PFSK-1 (cell line): ENCODE results near the gene LSMEM2.

Experiments
- FOXP2 ChIP-seq: optimal IDR thresholded peaks from 2 replicates; pipeline ENCODE3; 2011; ENCODE audit warnings: borderline replicate concordance, control low read depth, inconsistent platforms; ENCODE audit not compliant: insufficient read depth; ENCODE audit errors: extremely low read length, extremely low read depth
- POLR2AphosphoS5 ChIP-seq: IDR thresholded peaks from 2 replicates; pipeline ENCODE4 v1.6.1; 2012; ENCODE audit warnings: low read depth, mild to moderate bottlenecking, control low read depth, low read length, moderate library complexity
- SIN3A ChIP-seq: IDR thresholded peaks from 2 replicates; pipeline ENCODE4 v1.6.1; 2012; ENCODE audit warnings: mild to moderate bottlenecking, low read length, moderate library complexity, borderline replicate concordance; ENCODE audit not compliant: insufficient read depth
- TAF1 ChIP-seq: IDR thresholded peaks from 2 replicates; pipeline ENCODE4 v1.6.1; 2012; ENCODE audit warnings: low read length, control low read depth, borderline replicate concordance; ENCODE audit not compliant: insufficient read depth
- TF ChIP-seq, protein P1 (sequence below), 2 experiments: IDR thresholded peaks; 2 replicates each; pipeline versions ENCODE4 v1.6.1 to v1.8.0; 2011 to 2012; ENCODE audit warnings: low read depth in 2 of 2, low read length in 2 of 2, control low read depth in 1 of 2, inconsistent platforms in 1 of 2, mild to moderate bottlenecking in 1 of 2, moderate library complexity in 1 of 2; ENCODE audit not compliant: insufficient read depth in 1 of 2

Gene LSMEM2

DNA sequence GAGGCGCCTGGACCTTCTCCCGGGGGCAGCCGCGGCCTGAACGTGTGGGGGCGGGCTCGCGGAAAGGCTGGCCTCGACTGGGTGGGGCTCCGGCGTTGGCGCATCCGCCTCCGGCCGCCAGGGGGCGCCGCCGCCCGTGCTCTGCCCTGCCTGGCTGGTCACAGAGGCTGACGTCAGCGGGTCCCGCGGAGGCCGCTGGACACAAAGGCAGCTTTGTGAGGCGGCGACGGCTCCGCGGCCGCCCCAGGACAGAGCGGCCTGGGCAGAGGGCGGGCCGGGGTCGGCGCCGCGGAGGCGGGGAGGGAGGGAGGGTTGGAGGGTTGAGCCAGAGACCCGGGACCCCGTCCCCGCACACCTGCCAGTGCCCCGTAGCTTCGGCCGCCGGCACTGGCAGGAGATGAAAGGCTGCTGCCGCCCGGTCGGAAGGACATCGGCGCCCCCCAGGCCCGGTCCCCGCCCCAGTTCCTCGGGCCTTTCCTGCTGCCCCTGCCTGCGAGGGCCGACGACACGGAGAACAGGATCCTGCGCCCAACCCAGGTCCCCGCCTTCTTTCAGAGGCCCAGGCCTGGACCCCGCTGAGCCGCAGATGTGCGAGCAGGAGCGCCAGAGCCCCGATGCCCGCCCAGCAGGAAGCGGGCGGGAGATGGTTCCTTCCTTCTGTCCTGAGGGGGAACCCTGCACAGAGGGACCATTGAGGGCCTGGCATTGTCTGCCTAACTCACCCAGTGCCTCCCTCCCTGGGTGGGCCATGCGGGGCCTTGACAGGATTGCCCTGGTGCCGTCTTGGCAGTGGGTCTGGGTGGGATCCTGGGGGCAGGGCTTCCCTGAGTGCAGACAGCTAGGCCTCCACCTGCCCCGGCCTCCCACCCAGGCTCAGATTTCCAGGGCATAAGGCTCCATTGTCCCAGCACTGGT is 18.6 kb upstream of the LSMEM2 start:
- TF ChIP-seq POLR2AphosphoS5, result peak; percentile 68
- TF ChIP-seq, protein P1, sequence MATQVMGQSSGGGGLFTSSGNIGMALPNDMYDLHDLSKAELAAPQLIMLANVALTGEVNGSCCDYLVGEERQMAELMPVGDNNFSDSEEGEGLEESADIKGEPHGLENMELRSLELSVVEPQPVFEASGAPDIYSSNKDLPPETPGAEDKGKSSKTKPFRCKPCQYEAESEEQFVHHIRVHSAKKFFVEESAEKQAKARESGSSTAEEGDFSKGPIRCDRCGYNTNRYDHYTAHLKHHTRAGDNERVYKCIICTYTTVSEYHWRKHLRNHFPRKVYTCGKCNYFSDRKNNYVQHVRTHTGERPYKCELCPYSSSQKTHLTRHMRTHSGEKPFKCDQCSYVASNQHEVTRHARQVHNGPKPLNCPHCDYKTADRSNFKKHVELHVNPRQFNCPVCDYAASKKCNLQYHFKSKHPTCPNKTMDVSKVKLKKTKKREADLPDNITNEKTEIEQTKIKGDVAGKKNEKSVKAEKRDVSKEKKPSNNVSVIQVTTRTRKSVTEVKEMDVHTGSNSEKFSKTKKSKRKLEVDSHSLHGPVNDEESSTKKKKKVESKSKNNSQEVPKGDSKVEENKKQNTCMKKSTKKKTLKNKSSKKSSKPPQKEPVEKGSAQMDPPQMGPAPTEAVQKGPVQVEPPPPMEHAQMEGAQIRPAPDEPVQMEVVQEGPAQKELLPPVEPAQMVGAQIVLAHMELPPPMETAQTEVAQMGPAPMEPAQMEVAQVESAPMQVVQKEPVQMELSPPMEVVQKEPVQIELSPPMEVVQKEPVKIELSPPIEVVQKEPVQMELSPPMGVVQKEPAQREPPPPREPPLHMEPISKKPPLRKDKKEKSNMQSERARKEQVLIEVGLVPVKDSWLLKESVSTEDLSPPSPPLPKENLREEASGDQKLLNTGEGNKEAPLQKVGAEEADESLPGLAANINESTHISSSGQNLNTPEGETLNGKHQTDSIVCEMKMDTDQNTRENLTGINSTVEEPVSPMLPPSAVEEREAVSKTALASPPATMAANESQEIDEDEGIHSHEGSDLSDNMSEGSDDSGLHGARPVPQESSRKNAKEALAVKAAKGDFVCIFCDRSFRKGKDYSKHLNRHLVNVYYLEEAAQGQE (IDR thresholded peaks at IDR 0.05; ENCODE audit: insufficient read depth in 1 of 2, low read depth in 2 of 2, low read length in 2 of 2), result no peak
- TF ChIP-seq FOXP2, result no peak

DNA sequence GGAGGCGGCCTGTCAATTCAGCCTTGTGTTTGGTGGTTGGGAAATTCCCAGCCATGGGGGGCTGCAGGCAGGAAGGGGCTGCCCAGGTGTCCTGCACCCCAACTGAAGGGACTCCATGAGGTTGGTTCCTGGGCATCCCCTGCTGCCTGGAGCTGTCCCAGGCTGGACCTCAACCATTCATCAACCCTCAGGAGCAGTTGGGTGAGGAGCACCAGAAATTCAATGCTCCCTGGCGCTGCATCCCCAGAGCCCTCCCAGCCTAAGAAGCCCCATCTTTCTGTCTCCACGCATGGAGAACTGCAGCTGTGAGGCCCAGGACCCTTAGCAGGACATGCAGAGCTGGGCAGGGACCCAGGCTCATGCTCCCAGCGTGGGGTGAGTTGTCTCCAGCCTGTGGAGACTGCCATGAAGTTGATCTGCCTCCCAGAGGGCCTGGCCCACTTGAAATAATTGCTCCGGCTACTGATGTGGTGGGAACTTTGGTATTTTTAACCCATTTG is 17.9 kb upstream of the LSMEM2 start:
- TF ChIP-seq, protein P1 (IDR thresholded peaks at IDR 0.05; ENCODE audit: insufficient read depth in 1 of 2, low read depth in 2 of 2, low read length in 2 of 2), result no peak
- TF ChIP-seq POLR2AphosphoS5 (no peak), TAF1 (no peak), FOXP2 (no peak), SIN3A (no peak)

DNA sequence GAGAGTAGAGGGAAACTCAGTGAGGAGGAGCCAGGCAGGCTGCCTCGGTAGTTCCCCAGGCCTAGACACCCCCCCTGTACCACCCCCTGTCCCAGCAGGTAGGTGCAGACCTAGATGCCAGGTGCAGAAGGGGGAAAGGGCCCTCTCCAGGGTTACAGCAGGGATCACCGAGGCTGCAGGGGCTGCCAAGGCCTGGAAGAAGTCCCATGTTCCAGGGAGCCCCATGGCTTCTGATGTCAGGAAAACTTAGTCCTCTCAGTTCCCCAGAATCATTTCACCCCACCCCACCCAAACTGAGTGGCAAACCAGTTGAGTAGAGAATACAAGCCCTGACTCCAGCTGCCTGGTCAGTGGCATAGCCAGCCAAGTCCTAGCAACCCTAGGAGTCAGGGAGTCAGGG is 17.4 kb upstream of the LSMEM2 start:
- TF ChIP-seq POLR2AphosphoS5 (no peak), SIN3A (no peak), FOXP2 (no peak), TAF1 (no peak)
- TF ChIP-seq, protein P1 (IDR thresholded peaks at IDR 0.05; ENCODE audit: insufficient read depth in 1 of 2, low read depth in 2 of 2, low read length in 2 of 2), result no peak

DNA sequence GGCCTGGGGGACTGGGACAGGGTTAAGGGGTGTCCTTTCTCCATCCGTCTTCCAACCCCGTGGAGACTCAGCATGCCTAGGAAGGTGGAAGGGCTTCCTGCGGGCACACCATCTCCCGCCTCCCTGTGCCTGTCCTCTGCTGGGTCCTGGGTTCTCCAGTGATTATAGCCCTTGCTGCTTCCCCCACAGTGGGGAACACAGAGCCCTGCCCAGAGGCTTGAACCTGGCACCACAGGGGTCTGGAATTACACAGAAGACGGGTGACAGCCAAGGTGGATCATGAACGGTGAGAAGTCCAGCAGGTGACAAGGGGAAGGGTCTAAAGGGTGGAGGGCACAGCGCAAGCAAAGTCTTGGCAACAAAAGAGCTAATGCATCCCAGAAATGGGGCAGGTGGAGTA is 16.1 kb upstream of the LSMEM2 start:
- TF ChIP-seq SIN3A, result no peak
- TF ChIP-seq TAF1, result no peak
- TF ChIP-seq FOXP2, result no peak
- no peak for TF ChIP-seq POLR2AphosphoS5
- TF ChIP-seq, protein P1 (IDR thresholded peaks at IDR 0.05; ENCODE audit: insufficient read depth in 1 of 2, low read depth in 2 of 2, low read length in 2 of 2), result no peak
